Ishikawa (cell line): ENCODE results near the gene TNFSF13.
A peak's percentile ranks its signal among the peaks of the same experiment; 100 is the strongest.

Experiments used
- CEBPB ChIP-seq: IDR thresholded peaks from 2 replicates; pipeline ENCODE4 v1.6.1; 2012
- CREB1 ChIP-seq: IDR thresholded peaks from 2 replicates; pipeline ENCODE4 v1.6.1; 2012; ENCODE audit warnings: low read depth
- EGR1 ChIP-seq: IDR thresholded peaks from 2 replicates; pipeline ENCODE4 v1.6.1; 2012
- EP300 ChIP-seq: IDR thresholded peaks from 2 replicates; pipeline ENCODE4 v1.6.1; 2012; ENCODE audit warnings: borderline replicate concordance
- FOXM1 ChIP-seq: IDR thresholded peaks from 2 replicates; pipeline ENCODE4 v1.6.1; 2012; ENCODE audit warnings: low read depth, borderline replicate concordance
- MAX ChIP-seq: IDR thresholded peaks from 2 replicates; pipeline ENCODE4 v1.6.1; 2012
- NFIC ChIP-seq: IDR thresholded peaks from 2 replicates; pipeline ENCODE4 v1.6.1; 2012
- RAD21 ChIP-seq: IDR thresholded peaks from 2 replicates; pipeline ENCODE4 v1.6.1; 2012; ENCODE audit warnings: low read depth
- REST ChIP-seq: IDR thresholded peaks from 2 replicates; pipeline ENCODE4 v1.6.1; 2012; ENCODE audit warnings: low read depth, mild to moderate bottlenecking
- TAF1 ChIP-seq: IDR thresholded peaks from 2 replicates; pipeline ENCODE4 v1.6.1; 2012; ENCODE audit warnings: low read depth, mild to moderate bottlenecking
- TCF12 ChIP-seq: IDR thresholded peaks from 2 replicates; pipeline ENCODE4 v1.6.1; 2012; ENCODE audit warnings: low read depth
- TEAD4 ChIP-seq: IDR thresholded peaks from 2 replicates; pipeline ENCODE4 v1.6.1; 2012
- USF1 ChIP-seq: IDR thresholded peaks from 2 replicates; pipeline ENCODE4 v1.6.1; 2012
- YY1 ChIP-seq: IDR thresholded peaks from 2 replicates; pipeline ENCODE4 v1.6.1; 2012; ENCODE audit warnings: low read depth
- ZBTB7A ChIP-seq: IDR thresholded peaks from 2 replicates; pipeline ENCODE4 v1.6.1; 2012; ENCODE audit warnings: low read depth

The TNFSF13 gene

GRCh38 chr17:7569571-7569970 lies 11.0 kb downstream of the TNFSF13 start:
- TF ChIP-seq ZBTB7A (no peak), TCF12 (no peak), REST (no peak), RAD21 (no peak), FOXM1 (no peak), TAF1 (no peak), MAX (no peak), USF1 (no peak)

- TF ChIP-seq CREB1 (no peak), FOXM1 (no peak), MAX (no peak), RAD21 (no peak), EGR1 (no peak), ZBTB7A (no peak), TEAD4 (no peak)
Observed at GRCh38 chr17:7570351-7570750, 11.8 kb downstream of the TNFSF13 start.

- TF ChIP-seq TCF12 (no peak), RAD21 (no peak), EP300 (no peak), USF1 (peak; percentile 97), MAX (peak; percentile 100), REST (no peak), YY1 (peak; percentile 94), FOXM1 (no peak), EGR1 (peak; percentile 69; the same call in 1 of the 2 replicates), TEAD4 (no peak), TAF1 (no peak), NFIC (no peak), ZBTB7A (no peak), CEBPB (no peak), CREB1 (no peak)
Observed at GRCh38 chr17:7572338-7572587, 13.7 kb downstream of the TNFSF13 start.

GRCh38 chr17:7572588-7573323 lies 14.2 kb downstream of the TNFSF13 start:
- TF ChIP-seq CREB1 (peak; percentile 96), ZBTB7A (no peak), TAF1 (peak; percentile 88), TEAD4 (0 out of 2 replicates have a peak, but pooled peaks have one; percentile 3), EP300 (0 out of 2 replicates have a peak, but pooled peaks have one; percentile 8), USF1 (no peak), MAX (no peak), TCF12 (peak; percentile 57; the same call in 1 of the 2 replicates), YY1 (peak; percentile 90), NFIC (peak; percentile 3; the same call in 1 of the 2 replicates)

GRCh38 chr17:7573324-7574080 lies 15.0 kb downstream of the TNFSF13 start:
- TF ChIP-seq FOXM1 (no peak), EGR1 (peak; percentile 47; the same call in 1 of the 2 replicates), CREB1 (no peak), EP300 (peak; percentile 26; the same call in 1 of the 2 replicates), REST (no peak), TCF12 (peak; percentile 37; the same call in 1 of the 2 replicates), ZBTB7A (no peak), NFIC (no peak; the same call in 1 of the 2 replicates), USF1 (peak; percentile 43; the same call in 1 of the 2 replicates), CEBPB (peak; percentile 98), MAX (peak; percentile 90), TAF1 (peak; percentile 45; the same call in 1 of the 2 replicates), YY1 (peak; percentile 52; the same call in 1 of the 2 replicates), TEAD4 (no peak), RAD21 (no peak)
